H1 (cell line): Measurements from ENCODE around the gene STXBP6. TPM values are rescaled to one million over a fixed set of nuclear protein-coding genes. Genes with fewer than 3 reads are reported as not detected.

Experiments
- CTCF ChIA-PET: fragments of 300-600 bp; sonication (Branson Sonifier 250); formaldehyde crosslinking; loops from one replicate; lab custom pipeline; 2021; ENCODE audit not compliant: partially characterized antibody; lab: Charles Lee
- POLR2A ChIA-PET: fragments of 300-600 bp; sonication (Branson Sonifier 250); formaldehyde crosslinking; loops from one replicate; lab custom pipeline; 2021; ENCODE audit warnings: inconsistent platforms; ENCODE audit not compliant: partially characterized antibody; lab: Charles Lee
- DNase-seq, 2 experiments: peaks; one replicate each; pipeline versions ENCODE4 v3.0.0 to v3.0.0-alpha.2; 2010 to 2022; ENCODE audit warnings: low spot score in 2 of 2, low read depth in 1 of 2, mixed read lengths in 1 of 2
- FAIRE-seq: peaks from 2 replicates; lab custom pipeline; 2011; peaks lifted over from hg19 to GRCh38; lab: Jason Lieb, UNC
- H2AFZ ChIP-seq: 2 replicates; pipeline ENCODE4 v1.8.1; 2012; ENCODE audit warnings: low read length, inconsistent platforms
- H2AK5ac ChIP-seq: 2 replicates; pipeline ENCODE4 v1.6.1; 2013; ENCODE audit warnings: low read depth, low read length
- H2BK120ac ChIP-seq: replicated peaks from 2 replicates; pipeline ENCODE3; 2013; ENCODE audit warnings: low read depth, low read length, inconsistent platforms
- H2BK12ac ChIP-seq: 2 replicates; pipeline ENCODE4 v1.6.1; 2013; ENCODE audit warnings: low read depth, low read length
- H2BK15ac ChIP-seq: 2 replicates; pipeline ENCODE4 v1.6.1; 2013; ENCODE audit warnings: low read length
- H2BK20ac ChIP-seq: 2 replicates; pipeline ENCODE4 v1.6.1; 2013; ENCODE audit warnings: low read length
- H2BK5ac ChIP-seq: 2 replicates; pipeline ENCODE4 v1.6.1; 2013; ENCODE audit warnings: low read depth, low read length
- H3K14ac ChIP-seq: 2 replicates; pipeline ENCODE4 v1.6.1; 2013; ENCODE audit warnings: inconsistent platforms; ENCODE audit not compliant: insufficient read length
- H3K18ac ChIP-seq: 2 replicates; pipeline ENCODE4 v1.6.1; 2013; ENCODE audit warnings: low read length; ENCODE audit errors: extremely low read depth
- H3K23ac ChIP-seq: 2 replicates; pipeline ENCODE4 v1.6.1; 2013; ENCODE audit warnings: inconsistent platforms; ENCODE audit not compliant: insufficient read length
- H3K23me2 ChIP-seq: 2 replicates; pipeline ENCODE4 v1.6.1; 2013; ENCODE audit warnings: low read depth, low read length
- H3K27ac ChIP-seq: 2 replicates; pipeline ENCODE4 v1.6.1; 2011; ENCODE audit warnings: low read depth, low read length, inconsistent platforms
- H3K27me3 ChIP-seq, 4 experiments: replicated peaks in 1 of 4; 1 replicate in 1 of 4; 2 replicates in 3 of 4; pipeline versions ENCODE4 v1.6.1 to v1.8.1; 2011 to 2013; ENCODE audit warnings: low read length in 3 of 4, mild to moderate bottlenecking in 3 of 4, inconsistent platforms in 2 of 4, mixed read lengths in 2 of 4, moderate library complexity in 1 of 4; ENCODE audit not compliant: control insufficient read depth in 3 of 4, insufficient read depth in 3 of 4; ENCODE audit errors: extremely low read depth in 1 of 4
- H3K36me3 ChIP-seq, 4 experiments: 2 replicates each; pipeline versions ENCODE4 v1.6.1 to v1.8.1; 2011 to 2013; ENCODE audit warnings: mild to moderate bottlenecking in 4 of 4, low read length in 3 of 4, moderate library complexity in 2 of 4, control low read depth in 1 of 4, inconsistent platforms in 1 of 4; ENCODE audit not compliant: insufficient read depth in 4 of 4, control insufficient read depth in 2 of 4
- H3K4ac ChIP-seq: replicated peaks from 2 replicates; pipeline ENCODE3; 2013; ENCODE audit warnings: low read length, low read depth, mixed read lengths, inconsistent platforms; ENCODE audit not compliant: insufficient read length
- H3K4me1 ChIP-seq, 4 experiments: replicated peaks in 1 of 4; 1 replicate in 1 of 4; 2 replicates in 3 of 4; pipeline versions ENCODE4 v1.6.1 to v1.8.1; 2011 to 2013; ENCODE audit warnings: low read length in 3 of 4, inconsistent platforms in 2 of 4, mixed read lengths in 1 of 4; ENCODE audit not compliant: insufficient read depth in 4 of 4, control insufficient read depth in 3 of 4
- H3K4me2 ChIP-seq, 2 experiments: 2 replicates each; pipeline versions ENCODE4 v1.6.1 to v1.8.1; 2011 to 2013; ENCODE audit warnings: low read depth in 2 of 2, low read length in 2 of 2, control low read depth in 1 of 2, inconsistent platforms in 1 of 2, mild to moderate bottlenecking in 1 of 2; ENCODE audit not compliant: insufficient read depth in 1 of 2
- H3K4me3 ChIP-seq, 4 experiments: fragments of 200-600, 300-600 bp in 1 of 4; sonication (generic), shearing (Covaris generic), sonication (Bioruptor Twin) in 1 of 4; 2 replicates each; pipeline versions ENCODE4 v1.5.1 to v1.8.1; 2011 to 2016; ENCODE audit warnings: low read length in 4 of 4, low read depth in 3 of 4, control low read depth in 2 of 4, inconsistent platforms in 2 of 4, mild to moderate bottlenecking in 2 of 4, mixed read lengths in 1 of 4, moderate library complexity in 1 of 4; ENCODE audit not compliant: insufficient read depth in 2 of 4; ENCODE audit errors: extremely low read depth in 1 of 4
- H3K56ac ChIP-seq: replicated peaks from 2 replicates; pipeline ENCODE3; 2013; ENCODE audit warnings: low read depth, mild to moderate bottlenecking, mixed read lengths, low read length, inconsistent platforms; ENCODE audit not compliant: insufficient read length
- H3K79me1 ChIP-seq: 2 replicates; pipeline ENCODE4 v1.6.1; 2013; ENCODE audit warnings: low read depth, low read length, control low read depth
- H3K79me2 ChIP-seq, 2 experiments: 2 replicates each; pipeline versions ENCODE4 v1.6.1 to v1.8.1; 2012 to 2013; ENCODE audit warnings: low read length in 2 of 2, mild to moderate bottlenecking in 2 of 2, inconsistent platforms in 1 of 2; ENCODE audit not compliant: insufficient read depth in 2 of 2, control insufficient read depth in 1 of 2
- H3K9ac ChIP-seq, 4 experiments: replicated peaks in 1 of 4; 1 replicate in 1 of 4; 2 replicates in 3 of 4; pipeline versions ENCODE4 v1.6.1 to v1.8.1; 2011 to 2013; ENCODE audit warnings: low read depth in 3 of 4, low read length in 3 of 4, control low read depth in 2 of 4, mild to moderate bottlenecking in 2 of 4, moderate library complexity in 2 of 4, inconsistent platforms in 1 of 4; ENCODE audit errors: extremely low read depth in 1 of 4
- H3K9me3 ChIP-seq, 2 experiments: 2 replicates each; pipeline versions ENCODE4 v1.6.1 to v1.8.1; 2012 to 2013; ENCODE audit warnings: mild to moderate bottlenecking in 2 of 2, moderate library complexity in 2 of 2, control low read depth in 1 of 2, inconsistent platforms in 1 of 2, low read depth in 1 of 2, low read length in 1 of 2, mixed read lengths in 1 of 2; ENCODE audit not compliant: insufficient read depth in 2 of 2
- H4K20me1 ChIP-seq, 2 experiments: replicated peaks in 1 of 2; 2 replicates each; pipeline versions ENCODE3 to v1.8.1; 2011 to 2013; ENCODE audit warnings: inconsistent platforms in 2 of 2, low read length in 2 of 2, mild to moderate bottlenecking in 1 of 2; ENCODE audit not compliant: insufficient read depth in 2 of 2, control insufficient read depth in 1 of 2
- H4K5ac ChIP-seq: 2 replicates; pipeline ENCODE4 v1.6.1; 2013; ENCODE audit warnings: low read length, low read depth, mixed read lengths, inconsistent platforms; ENCODE audit not compliant: insufficient read length
- H4K8ac ChIP-seq: 2 replicates; pipeline ENCODE4 v1.8.0; 2013; ENCODE audit warnings: mild to moderate bottlenecking, moderate library complexity, low read length, inconsistent platforms; ENCODE audit not compliant: insufficient read depth; ENCODE audit errors: extremely low read depth
- H4K91ac ChIP-seq: replicated peaks from 2 replicates; pipeline ENCODE3; 2013; ENCODE audit warnings: low read length, mixed read lengths, inconsistent platforms; ENCODE audit not compliant: insufficient read length
- BRCA1 ChIP-seq: IDR thresholded peaks from 2 replicates; pipeline ENCODE4 v1.6.1; 2012; ENCODE audit warnings: low read depth, low read length, improper control_type of control experiment
- CBX5 ChIP-seq: fragments of 300-800, 300-1000 bp; sonication (generic); IDR thresholded peaks from 2 replicates; pipeline ENCODE4 v1.7.1; 2016; ENCODE audit warnings: antibody characterized with exemption, low read length, low read depth
- CBX8 ChIP-seq: fragments of 300-800, 300-1000 bp; sonication (generic); IDR thresholded peaks from 2 replicates; pipeline ENCODE4 v1.7.1; 2016; ENCODE audit warnings: low read depth, low read length, borderline replicate concordance
- EP300 ChIP-seq, 2 experiments: IDR thresholded peaks; 1 replicate in 1 of 2; 2 replicates in 1 of 2; pipeline ENCODE4 v1.6.1; 2011 to 2012; ENCODE audit warnings: low read depth in 2 of 2, low read length in 2 of 2, mild to moderate bottlenecking in 2 of 2, borderline replicate concordance in 1 of 2, inconsistent platforms in 1 of 2, moderate library complexity in 1 of 2
- MAFK ChIP-seq: IDR thresholded peaks from 2 replicates; pipeline ENCODE4 v1.6.1; 2012; ENCODE audit warnings: low read depth, mild to moderate bottlenecking, improper control_type of control experiment, low read length
- NRF1 ChIP-seq: IDR thresholded peaks from 2 replicates; pipeline ENCODE4 v1.6.1; 2011; ENCODE audit warnings: mild to moderate bottlenecking, low read depth, low read length, improper control_type of control experiment
- PHF8 ChIP-seq: fragments of 200-600 bp; sonication (generic); conservative IDR thresholded peaks from 2 replicates; pipeline ENCODE4 v1.7.1; 2012; ENCODE audit warnings: low read depth, mild to moderate bottlenecking, inconsistent platforms, low read length, moderate library complexity
- POLR2A ChIP-seq, 2 experiments: IDR thresholded peaks; 1 replicate in 1 of 2; 2 replicates in 1 of 2; pipeline ENCODE4 v1.6.1; 2011; ENCODE audit warnings: low read depth in 2 of 2, low read length in 2 of 2, mild to moderate bottlenecking in 2 of 2; ENCODE audit errors: control extremely low read depth in 1 of 2
- SAP30 ChIP-seq: fragments of 300-600 bp; sonication (generic); IDR thresholded peaks from 2 replicates; pipeline ENCODE4 v1.7.1; 2012; ENCODE audit warnings: low read length, moderate library complexity, mild to moderate bottlenecking, inconsistent platforms; ENCODE audit not compliant: insufficient read depth, insufficient replicate concordance
- SIN3A ChIP-seq, 2 experiments: IDR thresholded peaks in 1 of 2; conservative IDR thresholded peaks in 1 of 2; 2 replicates each; pipeline ENCODE4 v1.6.1; 2011 to 2012; ENCODE audit warnings: low read length in 2 of 2, improper control_type of control experiment in 1 of 2, low read depth in 1 of 2, mild to moderate bottlenecking in 1 of 2
- SRF ChIP-seq: IDR thresholded peaks from 2 replicates; pipeline ENCODE4 v1.6.1; 2011; ENCODE audit warnings: mild to moderate bottlenecking, low read depth, low read length, moderate library complexity
- SUZ12 ChIP-seq: fragments of 200-600 bp; sonication (generic); IDR thresholded peaks from 2 replicates; pipeline ENCODE4 v1.6.1; 2012; ENCODE audit warnings: mild to moderate bottlenecking, inconsistent platforms, low read length, moderate library complexity, mixed read lengths
- TBP ChIP-seq: IDR thresholded peaks from 2 replicates; pipeline ENCODE4 v1.6.1; 2011; ENCODE audit warnings: low read depth, low read length, improper control_type of control experiment
- TEAD4 ChIP-seq: IDR thresholded peaks from 2 replicates; pipeline ENCODE4 v1.6.1; 2012; ENCODE audit warnings: low read depth, low read length, inconsistent platforms, mixed read lengths
- WGBS, 2 experiments: shearing (Covaris generic) in 1 of 2; methylation state at CpG; one replicate each; pipeline versions ENCODE4 v1.1.6 to v1.1.7; 2013 to 2015; ENCODE audit warnings: low lambda C conversion rate in 2 of 2, mixed read lengths in 2 of 2, inconsistent platforms in 1 of 2, low coverage in 1 of 2, missing lambda C conversion rate in 1 of 2; ENCODE audit not compliant: insufficient replicate concordance in 2 of 2, insufficient coverage in 1 of 2, insufficient read length in 1 of 2; ENCODE audit errors: extremely low coverage in 1 of 2, missing lambda C conversion rate in 1 of 2; 5-methylcytosine and 5-hydroxymethylcytosine counted together
- polyA plus RNA-seq, 7 experiments: library from polyadenylated mRNA; depleted of rRNA in 3 of 7; stranded (reverse) in 5 of 7; unstranded in 2 of 7; fragments of >200 nt in 5 of 7; fragments of 200-250 nt in 2 of 7; gene quantifications; 1 replicate in 5 of 7; 2 replicates in 1 of 7; 4 replicates in 1 of 7; pipeline versions ENCODE4 v1.2.1 to v1.2.3, GENCODE V29; 2011 to 2013; ENCODE audit warnings: missing spikeins in 2 of 7, mixed read lengths in 2 of 7
- total RNA-seq: library from RNA; stranded (reverse); fragmentation: NEBNext Ultra II Directional; extraction: Animal tissue kit (Norgen Biotek cat#: 25700); gene quantifications from 2 replicates; pipeline ENCODE4 v1.2.1, GENCODE V29; 2021

Gene STXBP6
- total and polyA plus RNA-seq, 2 of the 8 experiments (the other 6 are each of a cell fraction or from before 2014, with no cell fraction given) = 9.4 to 18.1 TPM

DNA sequence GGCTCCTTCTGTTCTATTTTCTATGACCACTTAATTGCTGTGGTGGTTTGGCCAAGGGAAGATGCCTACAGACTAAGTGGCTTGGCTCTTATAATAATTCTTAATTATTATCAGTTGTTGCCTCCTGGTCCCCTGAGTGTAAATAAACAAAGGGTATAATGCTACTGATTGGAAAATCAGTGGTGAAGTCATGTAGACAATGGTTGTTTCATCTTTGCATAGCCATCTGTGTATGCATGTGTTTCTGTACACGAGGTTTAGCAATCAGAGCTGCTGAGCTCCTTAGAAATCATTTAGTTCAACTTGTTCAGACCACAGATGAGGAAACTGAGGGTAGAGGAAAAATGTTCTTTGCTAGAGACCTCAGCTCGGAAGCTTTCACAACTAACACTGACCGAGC lies 152.2 kb downstream of the STXBP6 start:
- WGBS, 2 experiments = 93% methylated on average over 3 of the region's 3 CpGs; no CpG with 5 or more reads in 1 of the 2 experiments
- Histone ChIP-seq H2BK20ac (no peak overlapping the region), H2BK120ac (no peak overlapping the region), H3K4me2 (no peak overlapping the region), H3K18ac (no peak overlapping the region), H3K79me2 (no peaks in the 10 kb centered on the region), H4K5ac (no peak overlapping the region), H4K8ac (no peak overlapping the region), H3K4ac (no peak overlapping the region), H3K27ac (no peak overlapping the region), H3K56ac (no peak overlapping the region), H3K14ac (no peak overlapping the region), H3K79me1 (no peaks in the 10 kb centered on the region), H3K9me3 (no peaks in the 10 kb centered on the region), H2AFZ (no peak overlapping the region), H2BK15ac (no peak overlapping the region), H4K20me1 (no peaks in the 10 kb centered on the region), H3K23me2 (no peaks in the 10 kb centered on the region), H4K91ac (no peak overlapping the region), H2BK12ac (no peak overlapping the region), H3K27me3 (no peaks in the 10 kb centered on the region), H2BK5ac (no peak overlapping the region), H2AK5ac (no peak overlapping the region), H3K36me3 (no peaks in the 10 kb centered on the region), H3K4me3 (no peak overlapping the region), H3K4me1 (no peaks in the 10 kb centered on the region), H3K9ac (no peak overlapping the region), H3K23ac (no peak overlapping the region)
- DNase-seq = no peak
- TF ChIP-seq SRF (no peak), SIN3A (conservative IDR thresholded peaks at IDR 0.05 in 1 of 2, IDR thresholded peaks at IDR 0.05 in 1 of 2; ENCODE audit: low read depth in 1 of 2, low read length in 2 of 2) (no peak), CBX5 (no peak), SAP30 (no peak), PHF8 (no peak), TBP (no peak), CBX8 (no peak), POLR2A (IDR thresholded peaks at IDR 0.05; ENCODE audit: control extremely low read depth in 1 of 2, low read depth in 2 of 2, low read length in 2 of 2) (no peak), TEAD4 (no peak), BRCA1 (no peak), NRF1 (no peak), MAFK (no peak), SUZ12 (no peak), EP300 (IDR thresholded peaks at IDR 0.05; ENCODE audit: borderline replicate concordance in 1 of 2, low read depth in 2 of 2, low read length in 2 of 2) (no peak)
- FAIRE-seq = no peak
- POLR2A ChIA-PET = no interaction called here
- CTCF ChIA-PET = no interaction called here
